Activated CD4-positive, alpha-beta T cell treated with anti-CD3 and anti-CD28 coated beads, Interleukin-10, Interleukin-2, amounts not matched to agents 100 ng/mL and 50 ng/mL, durations not matched to agents 16 hours and 8 hours (primary cell): ENCODE results near the gene LPAR5.
"Not testable (repeated sequence)": the region's sequence is repeated elsewhere in the genome, so short reads cannot be mapped to it uniquely, and the experiment has no call there.

Experiments used
- DNase-seq: peaks from one replicate; pipeline ENCODE4 v3.0.0-alpha.2; 2020

LPAR5 gene

GRCh38 chr12:6605421-6606330, 30.1 kb downstream of the LPAR5 start:
- peak; percentile 58 for DNase-seq

- peak; percentile 26 for DNase-seq
These were observed 31.3 kb downstream of the LPAR5 start for GRCh38 chr12:6604259-6605029.

- peak; percentile 55 for DNase-seq
These were observed 32.6 kb downstream of the LPAR5 start for GRCh38 chr12:6603095-6603567.

- no peak for DNase-seq
These were observed 33.2 kb downstream of the LPAR5 start for GRCh38 chr12:6602526-6602925.

GRCh38 chr12:6595673-6596072, 40.1 kb downstream of the LPAR5 start:
- DNase-seq, result not testable (repeated sequence)

GRCh38 chr12:6592087-6592486, 43.7 kb downstream of the LPAR5 start:
- DNase-seq, result no peak

GRCh38 chr12:6586569-6586968, 49.2 kb downstream of the LPAR5 start:
- DNase-seq, result not testable (repeated sequence)

GRCh38 chr12:6584293-6584692, 51.5 kb downstream of the LPAR5 start:
- DNase-seq, result no peak

GRCh38 chr12:6582959-6583358, 52.8 kb downstream of the LPAR5 start:
- DNase-seq, result no peak

GRCh38 chr12:6582196-6582595, 53.6 kb downstream of the LPAR5 start:
- no peak for DNase-seq

- no peak for DNase-seq
These were observed 60.1 kb downstream of the LPAR5 start for GRCh38 chr12:6575648-6576047.

- DNase-seq, result peak; percentile 82
These were observed 61.0 kb downstream of the LPAR5 start for GRCh38 chr12:6574576-6575295.

GRCh38 chr12:6573001-6573400, 62.8 kb downstream of the LPAR5 start:
- no peak for DNase-seq

GRCh38 chr12:6570264-6570887, 65.4 kb downstream of the LPAR5 start:
- peak; percentile 67 for DNase-seq

- DNase-seq, result no peak
These were observed 66.0 kb downstream of the LPAR5 start for GRCh38 chr12:6569786-6570185.

GRCh38 chr12:6569312-6569711, 66.4 kb downstream of the LPAR5 start:
- no peak for DNase-seq
